Left lobe of liver (tissue), 2 donors: ENCODE measurements around the gene ZNF558. TPM values are rescaled to one million over a fixed set of nuclear protein-coding genes. Genes with fewer than 3 reads are reported as not detected.
"Not testable (repeated sequence)": the region's sequence is repeated elsewhere in the genome, so short reads cannot be mapped to it uniquely, and the experiment has no call there.

Experiments used
- ATAC-seq: fragments of 200-7000 bp; cut with Tn5 transposase; one replicate; pipeline ENCODE4 v1.9.1; 2020; ENCODE audit warnings: mild to moderate bottlenecking, moderate library complexity
- DNase-seq: peaks from one replicate; pipeline ENCODE4 v3.0.0-alpha.2; 2020; ENCODE audit warnings: low spot score
- total RNA-seq: library from RNA; stranded (reverse); gene quantifications from one replicate; pipeline ENCODE4 v1.2.1, GENCODE V29; 2021
- donor health status: DM: no; HTN: no; CAD: no; lungs with moderate emphysema.
- donor health status: DM: no; HTN: yes; CAD: no.

ZNF558 gene
- total RNA-seq, 1 donor from 2014 or later = 10.4 TPM

DNA sequence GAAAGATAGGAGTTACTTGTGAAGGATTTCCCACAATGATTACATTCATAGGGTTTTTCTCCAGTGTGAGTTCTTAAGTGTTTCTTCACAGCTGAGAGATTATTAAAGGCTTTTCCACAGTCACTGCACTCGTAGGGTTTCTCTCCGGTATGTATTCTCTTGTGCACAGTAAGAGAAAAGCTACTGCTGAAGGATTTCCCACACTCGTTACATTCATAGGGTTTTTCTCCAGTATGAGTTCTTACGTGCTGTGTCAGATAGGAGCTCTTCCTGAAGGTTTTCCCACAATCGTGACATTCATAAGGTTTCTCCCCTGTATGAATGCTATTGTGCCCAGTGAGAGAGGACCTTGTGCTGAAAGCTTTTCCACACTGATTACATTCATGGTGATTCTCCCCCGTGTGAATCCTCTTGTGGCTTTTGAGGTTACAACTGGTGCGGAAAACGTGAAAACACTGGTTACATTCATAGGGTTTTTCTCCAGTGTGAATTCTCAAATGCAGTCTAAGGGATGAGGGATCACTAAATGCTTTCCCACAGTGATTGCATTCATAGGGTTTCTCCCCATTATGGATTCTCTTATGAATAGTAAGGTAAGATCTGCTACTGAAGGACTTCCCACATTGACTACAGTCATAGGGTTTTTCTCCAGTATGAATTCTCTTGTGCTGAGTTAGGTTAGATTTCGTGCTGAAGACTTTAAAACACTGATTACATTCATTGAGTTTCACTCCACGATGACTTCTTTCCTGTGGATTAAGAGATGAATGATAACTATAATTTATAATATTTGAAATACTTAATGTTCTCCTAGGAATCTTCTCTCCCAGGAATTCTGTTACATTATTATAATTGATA is 20.6 kb downstream of the ZNF558 start:
- no peak for ATAC-seq

DNA sequence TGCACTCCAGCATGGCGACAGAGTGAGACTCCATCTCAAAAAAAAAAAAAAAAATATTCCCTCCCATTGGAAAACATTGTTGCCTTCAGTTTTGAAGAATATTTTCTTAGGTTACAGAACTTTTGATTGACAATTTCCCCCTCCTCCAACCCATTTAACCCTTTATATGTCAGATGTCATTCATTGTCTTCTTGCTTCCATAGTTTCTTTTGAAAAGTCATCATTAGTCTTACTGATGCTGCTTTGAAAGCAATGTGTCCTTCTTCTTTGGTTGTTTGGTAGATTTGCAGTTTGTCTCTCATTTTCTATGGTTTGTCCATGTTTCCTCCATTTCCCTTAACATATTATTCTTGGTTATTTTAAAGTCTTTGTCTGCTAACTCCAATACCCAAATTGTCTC is 25.4 kb downstream of the ZNF558 start:
- ATAC-seq = no peak
- DNase-seq = no peak

More for the DNA sequence above, 20.6 kb downstream of the ZNF558 start:
- no peak for DNase-seq

GRCh38 chr19:8794823-8795222 is 37.3 kb downstream of the ZNF558 start:
- no peak for DNase-seq
- ATAC-seq = no peak

DNA sequence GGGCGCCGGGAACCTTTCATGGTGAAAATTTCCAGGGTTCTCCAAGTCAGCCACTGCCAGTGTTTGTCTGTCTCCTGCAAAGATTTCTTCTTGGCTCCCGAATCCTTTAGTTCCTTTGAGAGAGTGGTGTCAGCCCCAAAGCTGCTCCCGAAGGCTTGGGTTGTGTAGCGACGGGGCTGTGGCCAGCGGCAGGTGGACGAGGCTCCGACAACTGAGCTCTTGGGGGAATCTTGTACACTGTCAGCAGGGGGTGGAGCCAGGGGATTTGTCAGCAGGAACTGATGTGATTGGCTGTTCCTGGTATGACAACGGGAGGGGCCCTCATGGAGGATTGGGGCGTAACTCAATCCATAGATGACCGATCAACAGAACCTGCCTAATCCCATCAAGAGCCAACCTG is 58.5 kb downstream of the ZNF558 start:
- not testable (repeated sequence) for DNase-seq, ATAC-seq

DNA sequence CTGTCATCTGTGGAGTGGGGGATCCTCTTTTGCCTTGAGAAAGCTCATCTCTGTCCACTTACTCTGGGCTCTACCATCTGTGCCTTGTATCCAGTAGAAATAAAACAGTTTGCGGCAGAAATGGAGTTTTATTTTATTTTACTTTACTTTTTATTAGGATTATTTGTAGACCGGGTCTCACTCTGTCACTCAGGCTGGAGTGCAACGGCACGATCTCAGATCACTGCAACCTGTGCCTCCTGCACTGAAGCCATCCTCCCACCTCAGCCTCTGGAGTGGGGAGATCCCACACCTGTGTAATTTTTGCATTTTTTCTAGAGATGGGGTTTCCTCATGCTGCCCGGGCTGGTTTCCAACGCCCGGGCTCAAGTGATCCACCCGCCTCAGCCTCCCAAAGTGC is 62.8 kb downstream of the ZNF558 start:
- ATAC-seq, DNase-seq: not testable (repeated sequence)

DNA sequence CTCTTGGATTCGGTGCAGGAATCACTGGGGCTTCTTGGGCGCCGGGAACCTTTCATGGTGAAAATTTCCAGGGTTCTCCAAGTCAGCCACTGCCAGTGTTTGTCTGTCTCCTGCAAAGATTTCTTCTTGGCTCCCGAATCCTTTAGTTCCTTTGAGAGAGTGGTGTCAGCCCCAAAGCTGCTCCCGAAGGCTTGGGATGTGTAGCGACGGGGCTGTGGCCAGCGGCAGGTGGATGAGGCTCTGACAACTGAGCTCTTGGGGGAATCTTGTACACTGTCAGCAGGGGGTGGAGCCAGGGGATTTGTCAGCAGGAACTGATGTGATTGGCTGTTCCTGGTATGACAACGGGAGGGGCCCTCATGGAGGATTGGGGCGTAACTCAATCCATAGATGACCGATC is 64.8 kb downstream of the ZNF558 start:
- ATAC-seq, DNase-seq: not testable (repeated sequence)

Other genes starting within 250 kb of the ZNF558 start
- gene ADAMTS10, start 221.6 kb downstream of the ZNF558 start, total RNA-seq = 12.0 TPM
- not detected for gene NFILZ, start 201.7 kb downstream of the ZNF558 start, total RNA-seq
- not detected for gene ACTL9, start 133.5 kb downstream of the ZNF558 start, total RNA-seq
- not detected for gene OR2Z1, start 110.7 kb downstream of the ZNF558 start, total RNA-seq
- not detected for gene MBD3L1, start 73 bp upstream of the ZNF558 start, total RNA-seq
- not detected for gene MUC16, start 178.1 kb upstream of the ZNF558 start, total RNA-seq